Esophagus squamous epithelium (tissue), 4 donors: ENCODE measurements around the gene RNF144A.

Experiments
- POLR2A ChIP-seq, 4 donors: fragments of 450-650 bp; IDR thresholded peaks; one replicate each; pipeline ENCODE4 v1.6.1; 2017; ENCODE audit warnings: antibody characterized with exemption in 4 of 4, mild to moderate bottlenecking in 4 of 4, moderate library complexity in 3 of 4
- TF ChIP-seq, protein P1 (sequence below), 6 experiments: fragments of 450-650 bp in 4 of 6; fragments of 200-600 bp in 2 of 6; sonication (generic) in 2 of 6; IDR thresholded peaks; one replicate each; pipeline ENCODE4 v1.5.1; 2016 to 2019; ENCODE audit warnings: antibody characterized with exemption in 6 of 6, mild to moderate bottlenecking in 4 of 6, moderate library complexity in 4 of 6

DNA sequence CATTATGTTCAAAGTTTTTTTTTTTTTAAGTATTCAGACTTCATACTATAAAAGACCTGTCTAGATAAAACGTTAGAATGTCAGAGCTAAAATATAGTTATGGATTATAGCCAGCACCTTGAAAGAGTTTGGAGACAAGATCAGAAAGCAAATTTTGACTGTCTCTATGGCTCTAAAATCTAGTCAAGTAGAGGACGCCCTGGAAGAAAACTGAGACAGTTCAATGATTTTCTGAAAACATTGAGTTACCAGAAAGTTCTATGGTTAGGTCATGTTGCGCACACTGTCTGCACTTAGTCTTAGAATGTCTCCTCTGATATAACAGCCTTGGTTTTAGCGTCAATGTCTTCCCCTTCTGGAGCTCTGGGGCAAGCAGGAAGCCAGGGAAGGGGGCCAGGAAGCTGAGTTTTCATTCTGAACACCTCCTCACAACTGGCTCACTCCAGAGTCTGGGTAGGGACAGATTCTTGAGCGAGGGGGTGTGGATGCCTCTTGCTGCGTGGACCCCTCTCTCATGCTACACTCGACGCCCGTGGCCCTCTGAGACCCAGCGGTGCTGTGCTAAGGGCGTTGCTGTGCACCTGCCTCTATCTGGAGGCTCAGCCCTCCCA, 99.5 kb downstream of the RNF144A start:
- TF ChIP-seq, protein P1, sequence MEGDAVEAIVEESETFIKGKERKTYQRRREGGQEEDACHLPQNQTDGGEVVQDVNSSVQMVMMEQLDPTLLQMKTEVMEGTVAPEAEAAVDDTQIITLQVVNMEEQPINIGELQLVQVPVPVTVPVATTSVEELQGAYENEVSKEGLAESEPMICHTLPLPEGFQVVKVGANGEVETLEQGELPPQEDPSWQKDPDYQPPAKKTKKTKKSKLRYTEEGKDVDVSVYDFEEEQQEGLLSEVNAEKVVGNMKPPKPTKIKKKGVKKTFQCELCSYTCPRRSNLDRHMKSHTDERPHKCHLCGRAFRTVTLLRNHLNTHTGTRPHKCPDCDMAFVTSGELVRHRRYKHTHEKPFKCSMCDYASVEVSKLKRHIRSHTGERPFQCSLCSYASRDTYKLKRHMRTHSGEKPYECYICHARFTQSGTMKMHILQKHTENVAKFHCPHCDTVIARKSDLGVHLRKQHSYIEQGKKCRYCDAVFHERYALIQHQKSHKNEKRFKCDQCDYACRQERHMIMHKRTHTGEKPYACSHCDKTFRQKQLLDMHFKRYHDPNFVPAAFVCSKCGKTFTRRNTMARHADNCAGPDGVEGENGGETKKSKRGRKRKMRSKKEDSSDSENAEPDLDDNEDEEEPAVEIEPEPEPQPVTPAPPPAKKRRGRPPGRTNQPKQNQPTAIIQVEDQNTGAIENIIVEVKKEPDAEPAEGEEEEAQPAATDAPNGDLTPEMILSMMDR (IDR thresholded peaks at IDR 0.05), result no peak
- TF ChIP-seq POLR2A (IDR thresholded peaks at IDR 0.05), result no peak
